C4-2B (cell line): ENCODE data around the gene TAF12.

ENCODE experiments used
- CTCF ChIP-seq: fragments of 450-650 bp; conservative IDR thresholded peaks from 2 replicates; pipeline ENCODE4 v1.5.1; 2017; ENCODE audit warnings: mild to moderate bottlenecking
- ZFX ChIP-seq: fragments of 450-650 bp; IDR thresholded peaks from 2 replicates; pipeline ENCODE4 v1.6.1; 2017

DNA sequence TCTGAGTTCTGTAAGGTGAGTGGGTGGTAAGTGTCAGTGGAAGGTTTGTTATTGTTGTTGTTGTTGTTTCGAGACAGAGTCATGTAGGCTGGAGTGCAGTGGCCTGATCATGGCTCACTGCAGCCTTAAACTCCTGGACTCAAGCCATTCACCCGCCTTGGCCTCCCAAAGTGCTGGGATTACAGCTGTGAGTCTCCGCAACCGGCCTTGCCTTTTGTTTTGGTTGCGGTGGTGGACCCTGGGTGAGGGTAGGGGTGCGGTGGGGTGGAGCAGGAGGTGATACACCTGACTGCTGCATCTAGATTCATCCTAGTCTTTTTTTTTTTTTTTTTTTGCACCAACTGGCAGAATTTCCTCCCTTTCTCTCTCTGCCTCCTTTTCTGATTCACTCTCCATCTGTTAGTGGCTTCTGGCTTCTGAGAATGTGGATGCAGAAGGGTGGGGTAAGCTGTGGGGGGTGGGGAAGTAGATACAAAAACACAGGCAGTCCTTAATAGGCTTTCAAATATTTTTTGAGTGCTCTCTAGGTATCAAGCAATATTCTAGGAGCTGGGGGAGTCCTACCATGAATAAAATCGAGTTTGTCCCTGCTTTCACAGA lies 21.1 kb upstream of the TAF12 start:
- TF ChIP-seq CTCF (no peak), ZFX (no peak)
